PC-9 (cell line): ENCODE measurements around the gene PPP1CB. TPM values are rescaled to one million over a fixed set of nuclear protein-coding genes. Genes with fewer than 3 reads are reported as not detected.

Experiments used
- BruUV-seq: library from RNA; stranded (reverse); fragments of 400-500 nt; replicated peaks from 2 replicates; lab custom pipeline; 2021; lab: Mats Ljungman, UMichigan
- CTCF ChIA-PET: fragments of 300-600 bp; sonication (Branson Sonifier 250); formaldehyde crosslinking; loops from one replicate; lab custom pipeline; 2022; ENCODE audit warnings: antibody characterized with exemption; lab: Charles Lee
- POLR2A ChIA-PET: fragments of 300-600 bp; sonication (Branson Sonifier 250); formaldehyde crosslinking; loops from one replicate; lab custom pipeline; 2022; ENCODE audit warnings: antibody characterized with exemption; ENCODE audit not compliant: unreplicated experiment; lab: Charles Lee
- DNase-seq, 2 experiments: peaks; one replicate each; pipeline versions ENCODE4 v3.0.0 to v3.0.0-alpha.2; 2015 to 2022; ENCODE audit warnings: mixed read lengths in 1 of 2
- H2AFZ ChIP-seq: fragments of 200-600 bp; sonication (generic); 2 replicates; pipeline ENCODE4 v1.8.1; 2017; ENCODE audit warnings: antibody characterized with exemption
- H3F3A ChIP-seq: fragments of 200-600 bp; sonication (generic); 2 replicates; pipeline ENCODE4 v1.8.1; 2017; ENCODE audit warnings: antibody characterized with exemption, mild to moderate bottlenecking, low read depth; ENCODE audit not compliant: insufficient read depth
- H3K27ac ChIP-seq: fragments of 200-600 bp; sonication (generic); 2 replicates; pipeline ENCODE4 v1.6.1; 2016; ENCODE audit warnings: mixed run types
- H3K27me3 ChIP-seq: fragments of 200-600 bp; sonication (generic); 2 replicates; pipeline ENCODE4 v1.6.1; 2016; ENCODE audit warnings: low read depth, mixed run types; ENCODE audit not compliant: insufficient read depth
- H3K36me3 ChIP-seq: fragments of 200-600 bp; sonication (generic); 2 replicates; pipeline ENCODE4 v1.6.1; 2016; ENCODE audit warnings: low read depth, mixed run types
- H3K4me1 ChIP-seq: fragments of 200-600 bp; sonication (generic); replicated peaks from 2 replicates; pipeline ENCODE4 v1.6.1; 2016; ENCODE audit warnings: mixed run types; ENCODE audit not compliant: insufficient read depth
- H3K4me2 ChIP-seq: fragments of 200-600 bp; sonication (generic); 2 replicates; pipeline ENCODE4 v1.6.1; 2017; ENCODE audit warnings: mixed run types
- H3K4me3 ChIP-seq: fragments of 200-600 bp; sonication (generic); 2 replicates; pipeline ENCODE4 v1.6.1; 2016; ENCODE audit warnings: mixed run types
- H3K79me2 ChIP-seq: fragments of 200-600 bp; sonication (generic); 2 replicates; pipeline ENCODE4 v1.6.1; 2017; ENCODE audit warnings: low read depth, mixed run types
- H3K9me2 ChIP-seq: fragments of 200-600 bp; sonication (generic); 2 replicates; pipeline ENCODE4 v1.8.1; 2017; ENCODE audit warnings: mild to moderate bottlenecking; ENCODE audit not compliant: insufficient read depth
- H3K9me3 ChIP-seq: fragments of 200-600 bp; sonication (generic); 2 replicates; pipeline ENCODE4 v1.8.1; 2016; ENCODE audit warnings: low read depth; ENCODE audit not compliant: insufficient read depth
- H4K20me1 ChIP-seq: fragments of 200-600 bp; sonication (generic); 2 replicates; pipeline ENCODE4 v1.8.1; 2017; ENCODE audit not compliant: insufficient read depth
- EZH2 ChIP-seq: fragments of 200-600 bp; sonication (generic); IDR thresholded peaks from 2 replicates; pipeline ENCODE4 v1.8.0; 2017; ENCODE audit warnings: antibody characterized with exemption, low read depth
- intact Hi-C: fragments of 100-400 bp; cut with micrococcal nuclease; formaldehyde crosslinking; loops from one replicate; pipeline ENCODE4 v1.10.0; 2022; ENCODE audit not compliant: unreplicated experiment
- total RNA-seq: library from RNA; stranded (reverse); gene quantifications from 2 replicates; pipeline ENCODE4 v1.2.3, GENCODE V29; 2021
- TF ChIP-seq, protein P1 (sequence below): fragments of 200-600 bp; sonication (generic); conservative IDR thresholded peaks from 2 replicates; pipeline ENCODE4 v1.6.1; 2017; ENCODE audit warnings: mixed run types, antibody characterized with exemption, mild to moderate bottlenecking, moderate library complexity

The PPP1CB gene
- total RNA-seq, 1 experiment from 2014 or later, result 231 TPM

GRCh38 chr2:28750316-28751251 is 1.0 kb upstream of the PPP1CB start:
- Histone ChIP-seq H3K4me2 (peak overlapping the region; percentile 98), H4K20me1 (peaks cover 17% of the 10 kb centered on the region), H3K36me3 (no peaks in the 10 kb centered on the region), H3K9me2 (no peaks in the 10 kb centered on the region), H3K27ac (peak overlapping the region; percentile 90), H3K27me3 (no peaks in the 10 kb centered on the region), H3K4me3 (peak overlapping the region; percentile 93), H2AFZ (peak overlapping the region; percentile 72), H3F3A (peaks cover 25% of the 10 kb centered on the region), H3K4me1 (peaks cover 35% of the 10 kb centered on the region), H3K79me2 (peaks cover 54% of the 10 kb centered on the region), H3K9me3 (no peaks in the 10 kb centered on the region)
- no peak for DNase-seq
- no peak for TF ChIP-seq EZH2
- TF ChIP-seq, protein P1, sequence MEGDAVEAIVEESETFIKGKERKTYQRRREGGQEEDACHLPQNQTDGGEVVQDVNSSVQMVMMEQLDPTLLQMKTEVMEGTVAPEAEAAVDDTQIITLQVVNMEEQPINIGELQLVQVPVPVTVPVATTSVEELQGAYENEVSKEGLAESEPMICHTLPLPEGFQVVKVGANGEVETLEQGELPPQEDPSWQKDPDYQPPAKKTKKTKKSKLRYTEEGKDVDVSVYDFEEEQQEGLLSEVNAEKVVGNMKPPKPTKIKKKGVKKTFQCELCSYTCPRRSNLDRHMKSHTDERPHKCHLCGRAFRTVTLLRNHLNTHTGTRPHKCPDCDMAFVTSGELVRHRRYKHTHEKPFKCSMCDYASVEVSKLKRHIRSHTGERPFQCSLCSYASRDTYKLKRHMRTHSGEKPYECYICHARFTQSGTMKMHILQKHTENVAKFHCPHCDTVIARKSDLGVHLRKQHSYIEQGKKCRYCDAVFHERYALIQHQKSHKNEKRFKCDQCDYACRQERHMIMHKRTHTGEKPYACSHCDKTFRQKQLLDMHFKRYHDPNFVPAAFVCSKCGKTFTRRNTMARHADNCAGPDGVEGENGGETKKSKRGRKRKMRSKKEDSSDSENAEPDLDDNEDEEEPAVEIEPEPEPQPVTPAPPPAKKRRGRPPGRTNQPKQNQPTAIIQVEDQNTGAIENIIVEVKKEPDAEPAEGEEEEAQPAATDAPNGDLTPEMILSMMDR, result no peak
- ChIA-PET CTCF (interaction anchor here (2.1 kb wide), 1 partner anchor 156 kb away, joined by 8 read pairs; no protein-coding TSS in a partner anchor), POLR2A (interaction anchor here (0.6 to 1.8 kb wide), 3 partner anchors 64 to 367 kb away, joined by 5 to 11 read pairs (median 10); no protein-coding TSS in a partner anchor)
- intact Hi-C loops, result loop anchor here (1.0 to 10.0 kb wide), 6 partner anchors 67 to 1046 kb away; no protein-coding TSS in a partner anchor
- TSS peak; percentile 90 for BruUV-seq

DNA sequence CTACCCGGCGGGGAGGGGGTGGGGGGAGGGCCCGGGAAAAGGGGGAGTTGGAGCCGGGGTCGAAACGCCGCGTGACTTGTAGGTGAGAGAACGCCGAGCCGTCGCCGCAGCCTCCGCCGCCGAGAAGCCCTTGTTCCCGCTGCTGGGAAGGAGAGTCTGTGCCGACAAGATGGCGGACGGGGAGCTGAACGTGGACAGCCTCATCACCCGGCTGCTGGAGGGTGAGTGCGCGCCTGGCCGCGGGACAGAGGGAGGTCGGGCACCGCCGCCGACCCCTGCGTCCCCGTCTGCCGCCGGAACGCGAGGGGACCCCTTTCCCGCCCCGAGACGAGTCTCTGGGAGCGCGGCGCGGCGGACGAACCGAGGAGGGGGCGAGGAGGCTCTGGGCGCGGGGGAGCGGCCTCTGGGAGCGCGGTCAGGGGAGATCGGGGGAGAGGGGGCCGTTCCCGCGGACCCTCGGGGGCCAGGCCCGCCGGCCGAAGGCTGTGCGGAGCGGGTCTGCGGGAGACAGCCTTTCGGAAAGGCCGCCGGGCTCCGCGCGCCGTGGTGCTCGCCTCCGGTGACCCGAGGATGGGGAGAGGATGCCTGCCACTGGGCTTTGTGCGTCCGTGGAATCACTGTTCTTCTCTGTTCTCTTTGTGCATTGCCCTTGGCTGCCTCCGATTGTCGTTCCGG is 463 bp downstream of the PPP1CB start:
- Histone ChIP-seq H3K27ac (peak overlapping the region; percentile 90), H3K79me2 (peaks cover 70% of the 10 kb centered on the region), H3K9me3 (no peaks in the 10 kb centered on the region), H3K4me2 (peak overlapping the region; percentile 98), H4K20me1 (peaks cover 32% of the 10 kb centered on the region), H3F3A (peaks cover 25% of the 10 kb centered on the region), H3K36me3 (no peaks in the 10 kb centered on the region; the same call in 1 of the 2 replicates), H3K4me3 (peak overlapping the region; percentile 93), H3K27me3 (no peaks in the 10 kb centered on the region), H2AFZ (peak overlapping the region; percentile 70), H3K9me2 (no peaks in the 10 kb centered on the region), H3K4me1 (peaks cover 50% of the 10 kb centered on the region)
- DNase-seq, result no peak
- no TSS peak for BruUV-seq
- intact Hi-C loops, result loop anchor here (1.0 to 10.0 kb wide), 8 partner anchors 35 to 1047 kb away; no protein-coding TSS in a partner anchor
- TF ChIP-seq, protein P1, result no peak
- no peak for TF ChIP-seq EZH2
- ChIA-PET POLR2A (interaction anchor here (0.5 to 1.8 kb wide), 8 partner anchors 65 to 1000 kb away, joined by 3 to 23 read pairs (median 6); no protein-coding TSS in a partner anchor), CTCF (interaction anchor here (0.6 to 2.1 kb wide), 3 partner anchors 154 to 1328 kb away, joined by 3 to 18 read pairs (median 8); no protein-coding TSS in a partner anchor)
